ENCODE measurements around the gene TAOK1.
"Not testable (repeated sequence)": the region's sequence is repeated elsewhere in the genome, so short reads cannot be mapped to it uniquely, and the experiment has no call there.

TAOK1 gene

GRCh38 chr17:29555840-29556239 lies 165.7 kb downstream of the TAOK1 start:
- DNase-seq, result no peak

- no peak for DNase-seq
Observed at GRCh38 chr17:29557085-29557738, 167.0 kb downstream of the TAOK1 start.

GRCh38 chr17:29557739-29558116 lies 167.6 kb downstream of the TAOK1 start:
- no peak for DNase-seq

DNA sequence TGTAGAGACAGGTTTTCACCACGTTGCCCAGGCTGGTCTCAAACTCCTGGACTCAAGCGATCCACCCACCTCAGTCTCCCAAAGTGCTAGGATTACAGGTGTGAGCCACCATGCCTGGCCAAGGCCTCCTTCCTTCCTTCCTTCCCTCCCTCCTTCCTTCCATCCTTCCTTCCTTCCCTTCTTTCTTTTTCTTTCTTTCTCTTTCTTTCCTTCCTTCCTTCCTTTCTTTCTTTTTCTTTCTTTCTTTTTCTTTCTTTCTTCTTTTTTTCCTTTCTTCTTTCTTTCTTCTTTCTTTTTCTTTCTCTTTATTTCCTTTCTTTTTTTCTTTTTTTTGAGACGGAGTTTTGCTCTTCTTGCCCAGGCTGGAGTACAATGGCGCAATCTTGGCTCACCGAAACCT lies 168.0 kb downstream of the TAOK1 start:
- not testable (repeated sequence) for DNase-seq

- no peak for DNase-seq
Observed at GRCh38 chr17:29559640-29560039, 169.5 kb downstream of the TAOK1 start.

DNA sequence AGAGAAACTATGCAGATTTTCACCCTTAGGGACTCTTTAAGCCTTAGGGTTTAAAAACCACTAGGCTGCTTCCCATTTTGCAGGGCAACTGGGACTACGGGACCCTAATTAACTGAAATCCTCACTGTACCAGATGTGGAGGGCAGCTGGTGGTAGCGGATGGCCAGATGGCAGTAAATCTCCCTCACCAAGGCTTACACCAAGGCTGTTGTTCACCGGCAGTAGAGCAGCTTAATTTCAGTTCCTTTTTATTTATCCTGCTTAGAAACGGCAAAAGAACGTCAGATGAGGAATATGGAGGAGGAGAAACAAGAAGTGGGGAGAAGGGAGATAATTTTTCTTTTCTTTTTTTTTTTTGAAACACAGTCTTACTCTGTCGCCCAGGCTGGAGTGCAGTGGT lies 170.2 kb downstream of the TAOK1 start:
- DNase-seq, result no peak

GRCh38 chr17:29561554-29562517 lies 171.7 kb downstream of the TAOK1 start:
- no peak for DNase-seq

GRCh38 chr17:29562615-29563014 lies 172.5 kb downstream of the TAOK1 start:
- no peak for DNase-seq

DNA sequence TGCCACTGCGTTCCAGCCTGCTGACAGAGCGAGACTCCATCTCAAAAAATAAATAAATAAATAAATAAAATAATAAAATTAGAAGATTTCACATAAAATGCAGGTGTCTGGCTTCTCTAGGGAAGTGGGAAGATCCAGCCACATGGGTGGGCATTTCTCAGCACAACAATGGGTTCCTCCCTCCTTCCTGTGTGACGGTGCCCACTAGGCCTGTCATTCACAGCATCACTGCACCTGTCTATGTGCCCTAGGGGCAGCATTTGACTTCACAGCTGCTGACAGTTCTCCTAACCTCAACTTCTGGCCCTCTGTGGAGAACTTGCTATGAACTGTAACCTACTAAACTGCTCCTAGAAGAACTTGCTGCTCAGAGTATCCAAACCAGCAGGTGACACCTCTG lies 173.7 kb downstream of the TAOK1 start:
- DNase-seq, result no peak

DNA sequence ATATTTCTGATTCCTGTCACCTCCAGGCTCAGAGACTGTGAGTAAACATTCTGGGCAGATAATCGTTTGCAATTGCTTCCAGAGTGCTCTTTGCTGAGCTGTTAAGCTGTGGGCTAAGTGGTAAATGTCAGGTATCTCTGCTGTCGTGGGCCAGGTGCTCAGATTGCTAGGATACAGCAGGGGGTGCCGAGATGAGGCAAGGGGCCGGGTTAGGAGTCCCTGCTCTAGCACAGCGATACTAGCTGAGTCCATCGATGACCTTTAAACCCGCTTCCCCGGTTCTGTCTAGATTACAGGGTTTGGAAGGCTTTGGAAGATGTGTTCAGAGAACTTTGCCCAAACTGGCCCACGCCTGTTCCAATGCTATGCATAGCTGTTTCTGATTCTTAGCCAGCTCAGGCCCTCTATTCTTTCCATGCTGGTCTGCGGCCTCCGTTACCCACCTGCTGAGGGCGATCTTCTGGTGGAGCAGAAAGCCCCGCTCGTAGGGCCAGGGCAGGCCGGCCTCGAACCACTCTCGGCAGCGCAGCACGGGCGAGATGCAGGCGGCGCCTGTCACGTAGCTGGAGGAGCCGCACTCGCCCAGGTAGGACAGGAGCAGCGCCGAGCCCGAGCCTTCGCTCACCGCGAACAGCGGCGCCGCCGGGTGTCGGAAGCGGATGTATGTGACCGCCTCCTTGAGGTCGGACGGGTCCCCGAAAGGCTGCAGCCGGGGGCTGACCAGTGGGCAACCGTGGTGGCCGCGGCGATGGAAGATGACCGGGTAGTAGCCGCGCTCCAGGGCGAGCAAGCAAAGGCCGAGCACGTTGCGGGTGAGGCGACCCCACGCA lies 175.7 kb downstream of the TAOK1 start:
- peak; percentile 56 for DNase-seq

- DNase-seq, result peak; percentile 59
Observed at GRCh38 chr17:29566473-29567303, 176.5 kb downstream of the TAOK1 start, which contains the start of gene ABHD15. TSS of gene ABHD15 (minus strand) at chr17:29567037. CDS start at chr17:29566966, 71 bp downstream.

DNA sequence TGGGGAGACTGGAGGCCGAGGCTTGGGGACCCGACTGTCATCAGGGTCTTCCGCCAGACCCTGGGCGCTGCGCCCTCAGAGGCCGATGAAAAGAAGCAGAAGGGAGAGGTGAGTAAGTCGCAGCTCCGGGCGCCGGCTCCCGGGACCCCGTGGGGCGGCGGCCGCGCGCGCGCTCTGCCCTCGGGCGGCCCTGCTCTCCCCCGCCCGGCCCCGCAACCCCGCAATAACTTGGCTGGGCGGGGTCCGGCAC lies 177.1 kb downstream of the TAOK1 start:
- DNase-seq, result no peak

- peak; percentile 72 for DNase-seq
Observed at GRCh38 chr17:29567554-29568330, 177.6 kb downstream of the TAOK1 start.

DNA sequence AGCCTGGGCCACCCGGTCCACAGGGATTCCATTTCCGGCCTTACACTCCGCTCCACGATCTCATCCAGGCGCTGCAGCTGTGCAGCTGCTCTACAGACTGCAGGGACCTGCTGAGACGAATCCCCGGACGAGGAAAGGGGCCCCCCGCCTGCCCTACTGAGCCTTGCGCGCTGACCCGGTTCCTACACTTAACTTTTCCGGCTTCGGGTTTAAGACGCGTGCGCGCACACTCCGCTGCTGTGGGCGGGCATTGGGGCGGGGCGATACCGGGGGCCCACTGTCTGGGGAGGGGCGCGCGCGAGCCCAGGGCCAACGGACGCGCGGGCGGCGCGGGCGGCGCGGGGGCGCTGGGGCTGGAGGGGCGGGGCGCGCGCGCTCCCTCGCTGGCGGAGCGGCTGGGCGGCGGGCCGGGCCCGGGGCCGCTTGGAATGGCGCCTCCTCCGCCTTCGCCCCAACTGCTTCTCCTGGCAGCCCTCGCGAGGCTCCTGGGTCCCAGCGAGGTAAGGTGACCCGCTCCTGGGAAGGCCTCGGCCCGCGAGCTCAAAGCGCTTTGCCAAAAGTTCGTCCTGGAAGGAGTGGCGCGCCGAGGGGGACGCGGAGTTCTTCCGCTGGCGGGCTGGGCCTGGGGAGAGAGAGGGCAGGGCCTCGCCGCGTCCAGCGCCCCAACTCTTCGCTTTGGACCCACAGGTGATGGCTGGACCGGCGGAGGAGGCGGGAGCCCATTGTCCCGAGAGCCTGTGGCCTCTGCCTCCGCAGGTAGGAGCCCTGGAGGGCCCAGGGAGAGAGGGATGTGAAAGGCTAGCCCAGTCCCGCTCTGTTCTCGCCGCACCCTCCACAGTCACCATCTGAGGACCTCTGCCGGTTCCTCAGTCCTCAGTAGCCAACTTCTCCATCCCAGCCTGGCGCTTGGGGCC lies 178.4 kb downstream of the TAOK1 start, which contains the start of gene TP53I13:
TSS of gene TP53I13 (plus strand) at position 371 of the 914 bp plus-strand sequence. CDS start at position 429, 58 bp downstream.
- DNase-seq, result peak; percentile 80

GRCh38 chr17:29569245-29569950 lies 179.2 kb downstream of the TAOK1 start:
- DNase-seq, result no peak

- no peak for DNase-seq
Observed at GRCh38 chr17:29570521-29570920, 180.4 kb downstream of the TAOK1 start.

- no peak for DNase-seq
Observed at GRCh38 chr17:29571486-29571882, 181.3 kb downstream of the TAOK1 start.

GRCh38 chr17:29571883-29572681 lies 181.9 kb downstream of the TAOK1 start:
- no peak for DNase-seq

Measured in central memory CD4-positive, alpha-beta T cell (primary cell).